IPS DF 6.9 (cell line): ENCODE measurements around the gene PYDC2.

ENCODE experiments used
- DNase-seq: peaks from one replicate; pipeline ENCODE4 v3.0.0-alpha.2; 2013; ENCODE audit warnings: low read depth, low spot score
- H3K27ac ChIP-seq: one replicate; pipeline ENCODE4 v1.5.1; 2013; ENCODE audit warnings: low read length, control low read depth
- H3K27me3 ChIP-seq: 2 replicates; pipeline ENCODE4 v1.6.1; 2013; ENCODE audit warnings: mild to moderate bottlenecking, low read length; ENCODE audit not compliant: control insufficient read depth, insufficient read depth
- H3K36me3 ChIP-seq: 2 replicates; pipeline ENCODE4 v1.6.1; 2013; ENCODE audit warnings: low read length; ENCODE audit not compliant: control insufficient read depth, insufficient read depth
- H3K4me1 ChIP-seq: 2 replicates; pipeline ENCODE4 v1.6.1; 2013; ENCODE audit warnings: low read length; ENCODE audit not compliant: control insufficient read depth, insufficient read depth
- H3K4me3 ChIP-seq: 2 replicates; pipeline ENCODE4 v1.5.1; 2013; ENCODE audit warnings: mild to moderate bottlenecking, low read length
- H3K9me3 ChIP-seq: 2 replicates; pipeline ENCODE4 v1.6.1; 2013; ENCODE audit warnings: low read length, inconsistent platforms; ENCODE audit not compliant: control insufficient read depth, insufficient read depth
- WGBS: extraction: QIAGEN DNeasy Blood & Tissue Kit; methylation state at CpG from one replicate; pipeline ENCODE4 v1.1.7; 2013; ENCODE audit warnings: mixed read lengths, missing lambda C conversion rate; ENCODE audit not compliant: insufficient read length, insufficient coverage; 5-methylcytosine and 5-hydroxymethylcytosine counted together

PYDC2 gene

DNA sequence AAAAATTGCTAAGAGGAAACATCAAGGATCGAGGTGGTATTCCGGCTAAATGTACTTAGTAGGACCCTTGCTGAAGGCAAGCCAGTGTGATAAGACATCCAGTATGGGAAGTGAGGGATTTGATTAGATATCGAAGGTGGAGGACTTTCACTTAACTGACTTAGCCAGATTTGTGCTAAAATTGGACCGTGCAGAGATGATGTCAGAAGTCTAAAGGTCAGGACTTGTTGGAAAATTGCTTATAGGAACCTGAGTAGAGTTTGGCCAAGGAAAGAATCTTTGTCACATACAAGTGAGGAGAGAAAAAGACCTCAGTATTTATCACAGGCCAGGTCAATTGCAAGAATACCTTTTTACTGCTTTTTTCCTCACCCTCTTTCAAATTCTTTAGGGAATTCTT, 30.9 kb upstream of the PYDC2 start:
- H3K36me3 ChIP-seq: no peaks in the 10 kb centered on the region
- no peaks in the 10 kb centered on the region for H3K4me1 ChIP-seq
- WGBS: no CpG with 5 or more reads among the region's 4 CpGs
- no peak overlapping the region for H3K27ac ChIP-seq
- no peaks in the 10 kb centered on the region for H3K9me3 ChIP-seq
- no peaks in the 10 kb centered on the region for H3K27me3 ChIP-seq
- no peak for DNase-seq
- H3K4me3 ChIP-seq: no peak overlapping the region

DNA sequence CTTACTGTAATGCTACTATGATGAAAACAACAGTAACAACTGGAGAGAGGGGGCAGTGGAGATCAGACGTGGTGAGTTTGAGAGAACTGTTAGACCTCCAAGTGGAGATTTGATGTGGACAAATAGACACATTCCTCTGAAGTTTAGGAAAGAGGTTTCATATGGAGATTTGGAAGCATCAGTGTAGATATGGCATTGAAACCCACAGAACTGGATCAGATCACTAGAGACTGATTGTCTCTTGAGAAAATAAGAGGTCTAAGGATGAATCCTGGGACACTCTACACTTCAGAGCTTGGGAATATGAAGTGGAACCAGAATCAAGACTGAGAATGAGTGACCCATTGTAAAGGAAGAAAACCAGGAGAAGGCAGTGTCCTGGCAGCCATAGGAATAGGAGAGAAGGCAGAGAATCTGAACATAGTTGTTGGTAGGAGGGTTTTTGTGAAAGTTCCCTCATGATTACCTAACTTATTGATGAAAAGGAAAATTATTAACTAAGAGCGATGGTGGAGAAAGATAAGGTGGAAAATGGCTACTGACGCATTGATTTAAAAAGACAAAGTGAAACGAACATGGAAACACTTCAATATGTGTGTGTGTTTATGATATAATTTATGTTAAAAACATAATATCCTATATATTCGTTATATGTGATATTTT, 29.7 kb upstream of the PYDC2 start:
- H3K27me3 ChIP-seq: no peaks in the 10 kb centered on the region
- H3K4me1 ChIP-seq: no peaks in the 10 kb centered on the region
- no peak for DNase-seq
- H3K9me3 ChIP-seq: no peaks in the 10 kb centered on the region
- no peaks in the 10 kb centered on the region for H3K36me3 ChIP-seq
- no CpG with 5 or more reads among the region's 5 CpGs for WGBS
- H3K4me3 ChIP-seq: no peak overlapping the region
- H3K27ac ChIP-seq: no peak overlapping the region

DNA sequence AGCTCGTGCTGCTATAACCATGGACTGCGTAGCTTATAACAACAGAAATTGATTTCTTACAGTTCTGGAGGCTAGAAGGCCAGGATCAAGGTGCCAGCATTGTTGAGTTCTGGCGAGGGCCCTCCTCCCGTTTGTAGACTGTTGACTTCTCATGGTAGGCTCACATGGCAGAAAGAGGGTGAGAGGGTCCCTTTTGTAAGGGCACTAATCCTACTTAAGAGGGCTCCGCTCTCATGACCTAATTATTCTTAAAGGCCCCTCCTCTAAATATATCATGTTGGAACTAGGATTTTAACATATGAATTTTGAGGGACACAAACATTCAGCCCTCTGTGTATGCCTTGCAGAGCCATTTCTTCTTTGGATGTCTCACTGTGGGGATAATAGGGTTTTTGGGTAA, 28.8 kb upstream of the PYDC2 start:
- no CpG with 5 or more reads among the region's 5 CpGs for WGBS
- no peaks in the 10 kb centered on the region for H3K4me1 ChIP-seq
- no peaks in the 10 kb centered on the region for H3K9me3 ChIP-seq

DNA sequence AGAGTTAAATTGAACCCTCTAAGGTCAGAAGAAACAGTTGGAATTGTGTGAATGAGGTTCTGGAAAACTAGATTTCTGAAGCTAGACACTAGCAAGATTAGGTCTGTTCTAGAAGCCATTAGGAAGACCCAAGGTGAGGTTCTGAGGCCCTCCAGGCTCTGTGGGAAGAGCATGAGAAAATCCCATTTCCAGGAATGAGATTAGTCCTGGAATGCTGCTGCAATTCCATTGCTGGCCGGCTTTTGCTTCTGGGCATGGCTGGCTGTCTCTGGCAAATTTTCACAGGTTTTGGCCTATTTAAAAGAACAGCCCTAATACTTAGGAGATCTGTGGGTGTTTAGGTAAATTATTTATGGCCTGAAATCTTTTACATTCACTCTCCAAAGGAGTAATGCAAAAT, 26.9 kb upstream of the PYDC2 start:
- no peaks in the 10 kb centered on the region for H3K27me3 ChIP-seq
- no peaks in the 10 kb centered on the region for H3K36me3 ChIP-seq
- WGBS: no CpG with 5 or more reads among the region's 1 CpG
- H3K27ac ChIP-seq: no peak overlapping the region
- H3K4me1 ChIP-seq: no peaks in the 10 kb centered on the region
- no peak overlapping the region for H3K4me3 ChIP-seq
- no peak for DNase-seq
- H3K9me3 ChIP-seq: no peaks in the 10 kb centered on the region

More for the DNA sequence above, 28.8 kb upstream of the PYDC2 start:
- no peak overlapping the region for H3K27ac ChIP-seq
- no peaks in the 10 kb centered on the region for H3K27me3 ChIP-seq
- no peaks in the 10 kb centered on the region for H3K36me3 ChIP-seq
- H3K4me3 ChIP-seq: no peak overlapping the region
- DNase-seq: no peak

DNA sequence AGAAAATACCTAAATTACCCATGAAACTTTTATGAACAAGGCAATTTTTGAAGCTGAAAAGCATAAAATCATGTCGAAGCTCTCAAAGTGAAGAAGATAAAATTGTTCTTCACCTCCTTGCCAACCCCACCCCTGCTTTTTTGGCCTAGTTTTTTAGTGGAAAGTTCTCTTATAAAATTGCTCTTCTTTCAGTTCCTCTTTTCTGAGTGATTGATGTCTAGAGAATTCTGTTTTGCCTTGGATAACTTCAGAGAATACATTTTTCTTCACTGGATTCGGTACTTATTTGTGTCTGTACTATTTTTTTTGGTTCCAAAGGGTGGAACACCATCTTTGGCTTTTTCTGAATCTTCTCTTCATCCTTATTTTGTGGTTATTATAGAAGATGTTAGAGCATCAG, 25.0 kb upstream of the PYDC2 start:
- no peak for DNase-seq
- no CpG with 5 or more reads among the region's 2 CpGs for WGBS
- Histone ChIP-seq H3K9me3 (no peaks in the 10 kb centered on the region), H3K4me1 (no peaks in the 10 kb centered on the region), H3K36me3 (no peaks in the 10 kb centered on the region), H3K27ac (no peak overlapping the region), H3K4me3 (no peak overlapping the region), H3K27me3 (no peaks in the 10 kb centered on the region)

DNA sequence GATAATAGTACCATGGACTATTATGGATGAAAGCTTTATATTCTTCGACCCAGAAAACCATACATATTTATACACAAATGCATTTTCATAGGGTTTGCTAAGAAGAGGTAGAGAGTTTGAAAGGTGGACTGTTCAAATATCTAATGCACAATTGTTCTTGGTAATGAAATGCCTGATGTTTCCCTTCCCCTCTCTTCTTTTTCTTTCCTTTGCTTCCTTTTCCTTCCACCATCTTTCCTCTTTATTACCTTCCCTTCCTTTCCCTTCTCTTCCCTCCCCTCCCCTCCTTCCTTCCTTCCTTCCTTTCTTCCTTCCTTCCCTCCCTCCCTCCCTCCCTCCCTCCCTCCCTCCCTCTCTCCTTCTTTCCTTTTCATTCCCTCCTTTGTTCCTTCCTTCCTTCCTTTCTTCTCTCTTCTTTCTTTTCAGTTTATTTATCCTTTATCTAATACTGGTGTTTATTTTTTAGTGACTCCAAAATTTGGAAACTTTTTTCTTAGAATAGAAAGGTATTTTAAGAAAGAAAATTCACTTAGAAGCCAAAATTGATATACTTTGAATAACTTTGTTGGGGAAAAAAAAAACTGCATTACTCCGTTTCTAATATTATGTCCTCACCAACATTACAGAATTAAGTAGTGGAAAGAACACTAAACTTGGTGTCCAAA, 22.7 kb upstream of the PYDC2 start:
- Histone ChIP-seq H3K27ac (no peak overlapping the region), H3K36me3 (no peaks in the 10 kb centered on the region), H3K27me3 (no peaks in the 10 kb centered on the region), H3K4me3 (no peak overlapping the region), H3K9me3 (no peaks in the 10 kb centered on the region), H3K4me1 (no peaks in the 10 kb centered on the region)
- DNase-seq: no peak
- WGBS: no CpG with 5 or more reads among the region's 2 CpGs

DNA sequence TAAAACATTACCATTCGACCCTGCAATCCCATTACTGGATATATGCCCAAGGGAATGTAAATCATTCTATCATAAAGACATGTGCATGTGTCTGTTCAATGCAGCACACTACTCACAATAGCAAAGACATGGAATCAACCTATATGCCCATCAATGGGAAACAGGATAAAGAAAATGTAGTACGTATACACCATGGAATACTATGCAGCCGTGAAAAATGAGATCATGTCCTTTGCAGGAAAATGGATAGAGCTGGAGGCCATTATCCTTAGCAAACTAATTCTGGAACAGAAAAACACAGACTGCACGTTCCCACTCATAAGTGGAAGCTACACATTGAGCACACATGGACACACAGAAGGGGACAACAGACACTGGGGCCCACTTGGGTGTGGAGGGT, 20.4 kb upstream of the PYDC2 start:
- no CpG with 5 or more reads among the region's 4 CpGs for WGBS
- no peak for DNase-seq
- H3K27ac ChIP-seq: no peak overlapping the region
- no peaks in the 10 kb centered on the region for H3K4me1 ChIP-seq
- no peak overlapping the region for H3K4me3 ChIP-seq
- no peaks in the 10 kb centered on the region for H3K27me3 ChIP-seq
- H3K36me3 ChIP-seq: no peaks in the 10 kb centered on the region
- no peaks in the 10 kb centered on the region for H3K9me3 ChIP-seq

DNA sequence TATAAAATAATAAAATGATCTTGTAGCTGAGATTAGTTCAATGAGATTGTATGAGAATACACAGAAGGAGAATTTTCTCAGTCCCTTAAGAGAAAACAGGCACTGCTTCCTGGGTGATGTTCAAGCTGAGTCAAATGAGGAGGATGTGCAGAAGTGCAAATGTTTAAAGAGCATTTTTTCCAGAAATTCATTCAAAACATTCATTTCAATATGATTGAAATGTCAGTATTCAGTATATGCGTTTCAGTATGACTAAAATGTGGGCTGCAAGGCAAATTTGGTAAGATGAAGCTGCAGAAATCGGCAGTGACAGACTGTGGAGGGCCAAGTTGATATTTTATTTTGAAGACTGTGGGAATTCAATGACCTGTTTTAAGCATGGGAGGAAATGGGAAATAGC, 19.3 kb upstream of the PYDC2 start:
- Histone ChIP-seq H3K4me3 (no peak overlapping the region), H3K27me3 (no peaks in the 10 kb centered on the region), H3K36me3 (no peaks in the 10 kb centered on the region), H3K4me1 (no peaks in the 10 kb centered on the region), H3K9me3 (no peaks in the 10 kb centered on the region), H3K27ac (no peak overlapping the region)
- WGBS: no CpG with 5 or more reads among the region's 2 CpGs
- no peak for DNase-seq

DNA sequence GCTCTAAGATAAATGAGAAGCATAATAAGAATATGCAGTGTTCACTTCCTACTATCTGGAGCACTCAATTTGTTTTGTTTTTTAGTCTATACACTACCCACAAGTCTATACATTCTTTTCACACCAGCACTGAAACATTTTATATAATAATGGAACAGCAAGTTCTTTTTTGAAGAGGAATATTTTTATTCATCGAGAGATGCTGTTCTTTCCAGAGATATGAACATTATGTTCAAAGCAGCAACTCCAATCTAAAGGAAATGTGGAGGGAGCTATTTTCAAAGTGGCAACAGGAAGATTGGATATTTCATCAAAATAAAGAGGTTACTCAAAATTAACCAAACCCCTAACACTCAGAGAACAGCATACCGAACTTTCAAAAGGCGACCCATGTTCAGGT, 16.4 kb upstream of the PYDC2 start:
- H3K27me3 ChIP-seq: no peaks in the 10 kb centered on the region
- H3K36me3 ChIP-seq: no peaks in the 10 kb centered on the region

DNA sequence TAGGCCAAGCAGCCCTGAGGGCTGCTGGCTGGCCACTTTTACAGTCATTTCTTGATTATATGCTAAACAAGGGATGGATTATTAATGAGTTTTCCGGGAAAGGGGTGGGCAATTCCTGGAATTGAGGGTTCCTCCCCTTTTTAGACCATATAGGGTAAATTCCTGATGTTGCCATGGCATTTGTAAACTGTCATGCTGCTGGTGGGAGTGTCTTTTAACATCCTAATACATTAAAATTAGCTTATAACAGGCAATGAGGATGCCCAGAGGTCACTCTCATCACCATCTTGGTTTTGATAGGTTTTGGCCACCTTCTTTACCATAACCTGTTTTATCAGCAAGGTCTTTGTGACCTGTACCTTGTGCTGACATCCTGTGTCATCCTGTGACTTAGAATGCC, 11.7 kb upstream of the PYDC2 start:
- H3K9me3 ChIP-seq: no peaks in the 10 kb centered on the region
- H3K4me1 ChIP-seq: no peaks in the 10 kb centered on the region
- DNase-seq: no peak
- no peak overlapping the region for H3K27ac ChIP-seq
- H3K27me3 ChIP-seq: no peaks in the 10 kb centered on the region
- no CpG with 5 or more reads among the region's 1 CpG for WGBS
- no peaks in the 10 kb centered on the region for H3K36me3 ChIP-seq
- H3K4me3 ChIP-seq: no peak overlapping the region

More for the DNA sequence above, 16.4 kb upstream of the PYDC2 start:
- Histone ChIP-seq H3K9me3 (no peaks in the 10 kb centered on the region), H3K27ac (no peak overlapping the region), H3K4me1 (no peaks in the 10 kb centered on the region), H3K4me3 (no peak overlapping the region)
- no peak for DNase-seq
- WGBS: no CpG with 5 or more reads among the region's 3 CpGs
